ENCODE measurements around the gene ANKDD1A. TPM values are rescaled to one million over a fixed set of nuclear protein-coding genes. Genes with fewer than 3 reads are reported as not detected.

Gene ANKDD1A
- total and polyA plus RNA-seq, 2 experiments from 2014 or later, result 3.6 to 6.1 TPM

DNA sequence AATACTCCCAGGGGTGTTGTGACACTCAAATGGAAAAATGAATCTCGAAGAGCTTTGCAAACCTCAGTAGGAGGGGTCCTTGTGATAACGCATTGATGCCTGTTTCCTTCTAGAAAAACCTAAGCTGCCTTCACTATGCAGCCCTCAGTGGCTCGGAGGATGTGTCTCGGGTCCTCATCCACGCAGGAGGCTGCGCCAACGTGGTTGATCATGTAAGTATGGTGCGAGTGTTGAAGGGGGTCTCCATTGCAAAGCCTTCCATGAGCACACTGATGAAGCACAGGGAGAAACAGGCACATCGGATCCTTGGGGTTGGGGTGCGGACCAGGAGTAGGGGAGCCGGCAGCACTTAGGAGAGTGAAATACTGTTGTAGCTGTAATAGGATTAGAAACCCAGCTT lies 22.3 kb downstream of the ANKDD1A start:
- H3K4me3 ChIP-seq, result no peak overlapping the region
- no peak overlapping the region for H3K27ac ChIP-seq
- no peak overlapping the region for H2AFZ ChIP-seq
- WGBS (ENCODE audit: low lambda C conversion rate, missing lambda C conversion rate), result 97% methylated on average over 11 of the region's 11 CpGs
- H4K20me1 ChIP-seq (ENCODE audit: insufficient read depth, poor library complexity, severe bottlenecking), result no peaks in the 10 kb centered on the region
- no peaks in the 10 kb centered on the region for H3K27me3 ChIP-seq
- H3K79me2 ChIP-seq, result no peaks in the 10 kb centered on the region
- H3K9me3 ChIP-seq (ENCODE audit: low read depth), result no peaks in the 10 kb centered on the region
- TF ChIP-seq EZH2phosphoT487 (IDR thresholded peaks at IDR 0.05; ENCODE audit: low read depth, severe bottlenecking, unreplicated experiment), result no peak
- TF ChIP-seq, protein P1, sequence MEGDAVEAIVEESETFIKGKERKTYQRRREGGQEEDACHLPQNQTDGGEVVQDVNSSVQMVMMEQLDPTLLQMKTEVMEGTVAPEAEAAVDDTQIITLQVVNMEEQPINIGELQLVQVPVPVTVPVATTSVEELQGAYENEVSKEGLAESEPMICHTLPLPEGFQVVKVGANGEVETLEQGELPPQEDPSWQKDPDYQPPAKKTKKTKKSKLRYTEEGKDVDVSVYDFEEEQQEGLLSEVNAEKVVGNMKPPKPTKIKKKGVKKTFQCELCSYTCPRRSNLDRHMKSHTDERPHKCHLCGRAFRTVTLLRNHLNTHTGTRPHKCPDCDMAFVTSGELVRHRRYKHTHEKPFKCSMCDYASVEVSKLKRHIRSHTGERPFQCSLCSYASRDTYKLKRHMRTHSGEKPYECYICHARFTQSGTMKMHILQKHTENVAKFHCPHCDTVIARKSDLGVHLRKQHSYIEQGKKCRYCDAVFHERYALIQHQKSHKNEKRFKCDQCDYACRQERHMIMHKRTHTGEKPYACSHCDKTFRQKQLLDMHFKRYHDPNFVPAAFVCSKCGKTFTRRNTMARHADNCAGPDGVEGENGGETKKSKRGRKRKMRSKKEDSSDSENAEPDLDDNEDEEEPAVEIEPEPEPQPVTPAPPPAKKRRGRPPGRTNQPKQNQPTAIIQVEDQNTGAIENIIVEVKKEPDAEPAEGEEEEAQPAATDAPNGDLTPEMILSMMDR (IDR thresholded peaks at IDR 0.05; ENCODE audit: poor library complexity), result no peak
- TF ChIP-seq EZH2 (IDR thresholded peaks at IDR 0.05; ENCODE audit: borderline replicate concordance), result no peak
- no peak for DNase-seq (ENCODE audit: low spot score)
- no peaks in the 10 kb centered on the region for H3K36me3 ChIP-seq (replicated peaks; ENCODE audit: insufficient read depth, low read depth)
- no peaks in the 10 kb centered on the region for H3K4me1 ChIP-seq (ENCODE audit: insufficient read depth)
- H3K9me2 ChIP-seq (replicated peaks; ENCODE audit: insufficient read depth), result no peaks in the 10 kb centered on the region
- no peak overlapping the region for H3K4me2 ChIP-seq

DNA sequence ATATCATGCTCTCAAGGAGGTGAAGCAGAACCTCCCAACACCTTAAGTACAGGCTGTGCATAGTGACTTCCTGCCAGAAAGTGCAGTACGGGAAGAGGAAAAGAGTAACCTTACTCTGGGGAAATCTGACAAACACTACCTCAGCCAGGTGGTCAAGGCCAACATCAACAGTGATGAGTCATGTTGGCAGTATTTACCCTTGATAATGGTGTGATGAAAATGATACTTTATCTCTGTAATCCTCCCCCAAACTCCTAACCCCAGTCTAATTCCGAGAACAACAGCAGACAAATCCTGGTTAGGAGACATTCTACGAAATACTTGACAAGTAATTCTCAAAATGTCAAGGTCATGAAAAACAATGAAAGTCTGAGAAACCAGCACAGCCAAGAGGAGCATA lies 26.5 kb downstream of the ANKDD1A start:
- Histone ChIP-seq H3K27me3 (no peaks in the 10 kb centered on the region), H4K20me1 (ENCODE audit: insufficient read depth, poor library complexity, severe bottlenecking) (no peaks in the 10 kb centered on the region), H2AFZ (no peak overlapping the region), H3K4me1 (ENCODE audit: insufficient read depth) (no peaks in the 10 kb centered on the region), H3K9me2 (replicated peaks; ENCODE audit: insufficient read depth) (no peaks in the 10 kb centered on the region), H3K4me3 (no peak overlapping the region), H3K36me3 (replicated peaks; ENCODE audit: insufficient read depth, low read depth) (no peaks in the 10 kb centered on the region), H3K9me3 (ENCODE audit: low read depth) (no peaks in the 10 kb centered on the region), H3K79me2 (no peaks in the 10 kb centered on the region), H3K4me2 (no peak overlapping the region), H3K27ac (no peak overlapping the region)
- DNase-seq (ENCODE audit: low spot score), result no peak
- WGBS (ENCODE audit: low lambda C conversion rate, missing lambda C conversion rate), result 65% methylated on average over 3 of the region's 3 CpGs
- TF ChIP-seq, protein P1 (IDR thresholded peaks at IDR 0.05; ENCODE audit: poor library complexity), result no peak
- TF ChIP-seq EZH2 (IDR thresholded peaks at IDR 0.05; ENCODE audit: borderline replicate concordance) (no peak), EZH2phosphoT487 (IDR thresholded peaks at IDR 0.05; ENCODE audit: low read depth, severe bottlenecking, unreplicated experiment) (no peak)

DNA sequence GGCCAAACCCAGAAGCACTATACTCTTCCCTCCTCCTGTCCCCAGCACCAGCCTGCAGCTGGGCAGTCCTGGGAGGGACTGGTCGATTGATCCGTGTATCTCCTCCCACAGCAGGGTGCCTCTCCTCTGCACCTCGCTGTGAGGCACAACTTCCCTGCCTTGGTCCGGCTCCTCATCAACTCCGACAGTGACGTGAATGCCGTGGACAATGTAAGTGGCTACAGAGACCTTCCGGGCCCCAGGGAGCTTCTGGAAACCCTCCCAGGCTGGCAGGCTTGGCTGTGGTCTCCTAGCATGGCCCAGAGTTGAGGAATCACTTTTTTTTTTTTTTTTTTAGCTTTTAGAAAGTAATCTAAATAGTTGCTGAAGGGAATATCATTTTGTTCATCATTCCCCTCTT lies 30.7 kb downstream of the ANKDD1A start:
- DNase-seq (ENCODE audit: low spot score), result no peak
- Histone ChIP-seq H3K9me3 (ENCODE audit: low read depth) (no peaks in the 10 kb centered on the region), H4K20me1 (ENCODE audit: insufficient read depth, poor library complexity, severe bottlenecking) (no peaks in the 10 kb centered on the region), H3K9me2 (replicated peaks; ENCODE audit: insufficient read depth) (no peaks in the 10 kb centered on the region), H3K4me2 (no peak overlapping the region), H3K4me1 (ENCODE audit: insufficient read depth) (no peaks in the 10 kb centered on the region), H3K4me3 (no peak overlapping the region), H3K36me3 (replicated peaks; ENCODE audit: insufficient read depth, low read depth) (no peaks in the 10 kb centered on the region), H3K27me3 (no peaks in the 10 kb centered on the region), H2AFZ (no peak overlapping the region), H3K79me2 (no peaks in the 10 kb centered on the region), H3K27ac (no peak overlapping the region)
- 79% methylated on average over 8 of the region's 8 CpGs for WGBS (ENCODE audit: low lambda C conversion rate, missing lambda C conversion rate)
- no peak for TF ChIP-seq EZH2 (IDR thresholded peaks at IDR 0.05; ENCODE audit: borderline replicate concordance)
- TF ChIP-seq, protein P1 (IDR thresholded peaks at IDR 0.05; ENCODE audit: poor library complexity), result no peak
- TF ChIP-seq EZH2phosphoT487 (IDR thresholded peaks at IDR 0.05; ENCODE audit: low read depth, severe bottlenecking, unreplicated experiment), result no peak

All from hepatocyte (in vitro differentiated cells).